HL-60 (cell line): ENCODE measurements around the gene SDHAF2.

Experiments used
- DNase-seq, 2 experiments: peaks; one replicate each; pipeline ENCODE4 v3.0.0-alpha.2; 2010 to 2020; ENCODE audit warnings: low read depth in 1 of 2, low spot score in 1 of 2
- H3K27ac ChIP-seq: fragments of 250-450 bp; sonication (Bioruptor Pico); replicated peaks from 2 replicates; pipeline ENCODE4 v1.5.1; 2020; ENCODE audit warnings: mild to moderate bottlenecking, moderate library complexity
- H3K27me3 ChIP-seq: fragments of 250-450 bp; sonication (Bioruptor Pico); 2 replicates; pipeline ENCODE4 v1.5.1; 2021; ENCODE audit warnings: mild to moderate bottlenecking, moderate library complexity; ENCODE audit not compliant: insufficient read depth, poor library complexity, severe bottlenecking
- H3K4me3 ChIP-seq: replicated peaks from 2 replicates; pipeline ENCODE4 v1.5.1; 2011; ENCODE audit warnings: mild to moderate bottlenecking, control low read depth, low read length; ENCODE audit not compliant: insufficient read depth
- GABPA ChIP-seq: IDR thresholded peaks from 2 replicates; pipeline ENCODE4 v1.6.1; 2012; ENCODE audit warnings: low read depth
- POLR2AphosphoS5 ChIP-seq: IDR thresholded peaks from 2 replicates; pipeline ENCODE4 v1.6.1; 2012; ENCODE audit warnings: low read depth
- SPI1 ChIP-seq: IDR thresholded peaks from 2 replicates; pipeline ENCODE4 v1.6.1; 2012; ENCODE audit warnings: low read depth, mild to moderate bottlenecking, borderline replicate concordance
- TF ChIP-seq, protein P1 (sequence below): IDR thresholded peaks from 2 replicates; pipeline ENCODE4 v1.6.1; 2012; ENCODE audit warnings: low read depth; ENCODE audit not compliant: insufficient replicate concordance
- TF ChIP-seq, protein P2 (sequence below): IDR thresholded peaks from one replicate; pipeline ENCODE4 v1.5.1; 2011; ENCODE audit warnings: low read length, control low read depth, inconsistent platforms; ENCODE audit not compliant: insufficient read depth

The SDHAF2 gene

DNA sequence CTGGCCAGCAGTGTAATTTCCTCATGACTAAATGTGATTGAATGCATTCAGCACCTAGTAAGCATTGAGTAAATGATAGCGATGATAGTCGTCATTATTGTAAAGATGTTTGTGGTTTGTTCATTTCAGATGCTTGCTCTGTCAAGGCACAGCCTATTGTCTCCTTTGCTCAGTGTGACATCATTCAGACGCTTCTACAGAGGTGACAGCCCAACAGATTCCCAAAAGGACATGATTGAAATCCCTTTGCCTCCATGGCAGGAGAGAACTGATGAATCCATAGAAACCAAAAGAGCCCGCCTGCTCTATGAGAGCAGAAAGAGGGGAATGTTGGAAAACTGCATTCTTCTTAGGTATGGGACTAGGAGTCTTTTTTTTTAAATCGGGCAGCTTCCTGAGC, 7.6 kb downstream of the SDHAF2 start:
- Histone ChIP-seq H3K4me3 (no peak overlapping the region), H3K27ac (no peak overlapping the region), H3K27me3 (no peaks in the 10 kb centered on the region)
- no peak for TF ChIP-seq GABPA
- no peak for TF ChIP-seq POLR2AphosphoS5
- TF ChIP-seq SPI1: no peak
- TF ChIP-seq, protein P1, sequence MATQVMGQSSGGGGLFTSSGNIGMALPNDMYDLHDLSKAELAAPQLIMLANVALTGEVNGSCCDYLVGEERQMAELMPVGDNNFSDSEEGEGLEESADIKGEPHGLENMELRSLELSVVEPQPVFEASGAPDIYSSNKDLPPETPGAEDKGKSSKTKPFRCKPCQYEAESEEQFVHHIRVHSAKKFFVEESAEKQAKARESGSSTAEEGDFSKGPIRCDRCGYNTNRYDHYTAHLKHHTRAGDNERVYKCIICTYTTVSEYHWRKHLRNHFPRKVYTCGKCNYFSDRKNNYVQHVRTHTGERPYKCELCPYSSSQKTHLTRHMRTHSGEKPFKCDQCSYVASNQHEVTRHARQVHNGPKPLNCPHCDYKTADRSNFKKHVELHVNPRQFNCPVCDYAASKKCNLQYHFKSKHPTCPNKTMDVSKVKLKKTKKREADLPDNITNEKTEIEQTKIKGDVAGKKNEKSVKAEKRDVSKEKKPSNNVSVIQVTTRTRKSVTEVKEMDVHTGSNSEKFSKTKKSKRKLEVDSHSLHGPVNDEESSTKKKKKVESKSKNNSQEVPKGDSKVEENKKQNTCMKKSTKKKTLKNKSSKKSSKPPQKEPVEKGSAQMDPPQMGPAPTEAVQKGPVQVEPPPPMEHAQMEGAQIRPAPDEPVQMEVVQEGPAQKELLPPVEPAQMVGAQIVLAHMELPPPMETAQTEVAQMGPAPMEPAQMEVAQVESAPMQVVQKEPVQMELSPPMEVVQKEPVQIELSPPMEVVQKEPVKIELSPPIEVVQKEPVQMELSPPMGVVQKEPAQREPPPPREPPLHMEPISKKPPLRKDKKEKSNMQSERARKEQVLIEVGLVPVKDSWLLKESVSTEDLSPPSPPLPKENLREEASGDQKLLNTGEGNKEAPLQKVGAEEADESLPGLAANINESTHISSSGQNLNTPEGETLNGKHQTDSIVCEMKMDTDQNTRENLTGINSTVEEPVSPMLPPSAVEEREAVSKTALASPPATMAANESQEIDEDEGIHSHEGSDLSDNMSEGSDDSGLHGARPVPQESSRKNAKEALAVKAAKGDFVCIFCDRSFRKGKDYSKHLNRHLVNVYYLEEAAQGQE: no peak
- TF ChIP-seq, protein P2, sequence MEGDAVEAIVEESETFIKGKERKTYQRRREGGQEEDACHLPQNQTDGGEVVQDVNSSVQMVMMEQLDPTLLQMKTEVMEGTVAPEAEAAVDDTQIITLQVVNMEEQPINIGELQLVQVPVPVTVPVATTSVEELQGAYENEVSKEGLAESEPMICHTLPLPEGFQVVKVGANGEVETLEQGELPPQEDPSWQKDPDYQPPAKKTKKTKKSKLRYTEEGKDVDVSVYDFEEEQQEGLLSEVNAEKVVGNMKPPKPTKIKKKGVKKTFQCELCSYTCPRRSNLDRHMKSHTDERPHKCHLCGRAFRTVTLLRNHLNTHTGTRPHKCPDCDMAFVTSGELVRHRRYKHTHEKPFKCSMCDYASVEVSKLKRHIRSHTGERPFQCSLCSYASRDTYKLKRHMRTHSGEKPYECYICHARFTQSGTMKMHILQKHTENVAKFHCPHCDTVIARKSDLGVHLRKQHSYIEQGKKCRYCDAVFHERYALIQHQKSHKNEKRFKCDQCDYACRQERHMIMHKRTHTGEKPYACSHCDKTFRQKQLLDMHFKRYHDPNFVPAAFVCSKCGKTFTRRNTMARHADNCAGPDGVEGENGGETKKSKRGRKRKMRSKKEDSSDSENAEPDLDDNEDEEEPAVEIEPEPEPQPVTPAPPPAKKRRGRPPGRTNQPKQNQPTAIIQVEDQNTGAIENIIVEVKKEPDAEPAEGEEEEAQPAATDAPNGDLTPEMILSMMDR: no peak
- DNase-seq: no peak

DNA sequence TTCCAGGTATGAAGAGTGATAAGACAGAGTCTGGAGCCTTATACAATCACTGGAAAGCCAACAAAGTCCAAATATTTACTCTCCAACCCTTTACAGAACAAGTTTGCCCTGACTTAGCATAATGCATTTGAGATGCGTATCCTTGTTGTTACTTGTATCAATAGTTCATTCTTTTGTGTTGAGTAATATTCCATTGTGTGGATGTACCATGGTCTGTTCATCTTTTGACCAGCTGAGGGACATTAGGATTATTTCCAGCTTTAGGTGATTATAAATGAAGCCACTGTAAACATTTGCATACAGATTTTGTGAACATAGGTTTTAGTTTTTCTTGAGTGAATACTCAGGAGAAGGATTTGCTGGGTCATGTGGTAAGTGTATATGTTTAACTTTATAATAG, 9.7 kb downstream of the SDHAF2 start:
- TF ChIP-seq, protein P1: no peak
- TF ChIP-seq SPI1 (no peak), POLR2AphosphoS5 (no peak), GABPA (no peak)
- TF ChIP-seq, protein P2: no peak
- DNase-seq: no peak
- H3K27me3 ChIP-seq: no peaks in the 10 kb centered on the region
- H3K4me3 ChIP-seq: no peak overlapping the region
- H3K27ac ChIP-seq: no peak overlapping the region

DNA sequence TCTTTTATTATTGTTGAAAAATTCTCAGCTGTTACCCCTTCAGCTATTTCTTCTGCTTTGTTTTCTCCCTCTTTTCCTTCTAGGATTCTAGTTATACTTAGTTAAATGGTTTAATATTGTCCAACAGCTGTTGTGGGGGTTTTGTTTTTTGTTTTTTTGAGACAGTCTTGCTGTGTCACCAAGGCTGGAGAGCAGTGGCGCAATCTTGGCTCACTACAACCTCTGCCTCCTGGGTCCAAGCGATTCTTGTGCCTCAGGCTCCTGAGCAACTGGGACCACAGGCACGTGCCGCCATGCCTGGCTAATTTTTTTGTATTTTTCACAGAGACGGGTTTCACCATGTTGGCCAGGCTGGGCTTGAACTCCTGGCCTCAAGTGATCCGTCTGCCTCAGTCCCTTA, 12.7 kb downstream of the SDHAF2 start:
- no peak for DNase-seq
- Histone ChIP-seq H3K27me3 (no peaks in the 10 kb centered on the region), H3K4me3 (no peak overlapping the region), H3K27ac (no peak overlapping the region)
- TF ChIP-seq, protein P2: no peak
- TF ChIP-seq SPI1: no peak
- no peak for TF ChIP-seq POLR2AphosphoS5
- TF ChIP-seq, protein P1: no peak
- no peak for TF ChIP-seq GABPA
